Ascending aorta (tissue), 2 donors: ENCODE data around the gene PIR. TPM values are rescaled to one million over a fixed set of nuclear protein-coding genes. Genes with fewer than 3 reads are reported as not detected.

ENCODE experiments used
- DNase-seq, 2 donors: peaks; one replicate each; pipeline ENCODE4 v3.0.0-alpha.2; 2019; ENCODE audit warnings: low spot score in 2 of 2
- H3K27ac ChIP-seq, 2 donors: fragments of 200-600 bp; sonication (generic); one replicate each; pipeline ENCODE4 v1.5.1; 2016 to 2017; ENCODE audit warnings: mild to moderate bottlenecking in 1 of 2
- H3K27me3 ChIP-seq: fragments of 200-600 bp; sonication (generic); one replicate; pipeline ENCODE4 v1.5.1; 2017
- H3K36me3 ChIP-seq, 2 donors: fragments of 200-600 bp; sonication (generic); one replicate each; pipeline ENCODE4 v1.5.1; 2016
- H3K4me1 ChIP-seq, 2 donors: fragments of 200-600 bp; sonication (generic); one replicate each; pipeline ENCODE4 v1.5.1; 2016 to 2017; ENCODE audit warnings: mild to moderate bottlenecking in 1 of 2
- H3K4me3 ChIP-seq, 2 donors: fragments of 200-600 bp; sonication (generic); one replicate each; pipeline ENCODE4 v1.5.1; 2016 to 2017; ENCODE audit warnings: mild to moderate bottlenecking in 1 of 2
- H3K9me3 ChIP-seq, 2 donors: fragments of 200-600 bp; sonication (generic); one replicate each; pipeline ENCODE4 v1.5.1; 2016
- CTCF ChIP-seq, 3 experiments: fragments of 200-600 bp in 2 of 3; fragments of 450-650 bp in 1 of 3; sonication (generic) in 2 of 3; IDR thresholded peaks; one replicate each; pipeline ENCODE4 v1.5.1; 2016 to 2019; ENCODE audit warnings: antibody characterized with exemption in 3 of 3, mild to moderate bottlenecking in 1 of 3, moderate library complexity in 1 of 3
- intact Hi-C: fragments of 100-400 bp; cut with DNase I; formaldehyde crosslinking; loops from one replicate; pipeline ENCODE4 v1.15.1; 2023
- total RNA-seq: library from RNA; depleted of rRNA; stranded (reverse); fragments of >200 nt; gene quantifications from one replicate; pipeline ENCODE4 v1.1.0, GENCODE V29; 2016

PIR gene
- total RNA-seq, 1 donor from 2014 or later = 14.6 TPM

- Histone ChIP-seq H3K9me3 (no peaks in the 10 kb centered on the region), H3K36me3 (no peaks in the 10 kb centered on the region), H3K27me3 (no peaks in the 10 kb centered on the region), H3K4me1 (no peaks in the 10 kb centered on the region), H3K27ac (no peak overlapping the region), H3K4me3 (no peak overlapping the region)
- intact Hi-C loops = no loop called here
- no peak for DNase-seq
- no peak for TF ChIP-seq CTCF (IDR thresholded peaks at IDR 0.05)
These were observed 97.3 kb downstream of the PIR start for GRCh38 chrX:15395789-15396188.

- H3K9me3 ChIP-seq = no peaks in the 10 kb centered on the region
- no peak for DNase-seq
- no peak for TF ChIP-seq CTCF (IDR thresholded peaks at IDR 0.05)
- H3K27ac ChIP-seq = no peak overlapping the region
- intact Hi-C loops = no loop called here
- H3K27me3 ChIP-seq = no peaks in the 10 kb centered on the region
- no peaks in the 10 kb centered on the region for H3K4me1 ChIP-seq
- H3K36me3 ChIP-seq = no peaks in the 10 kb centered on the region
- no peak overlapping the region for H3K4me3 ChIP-seq
These were observed 101.3 kb downstream of the PIR start for GRCh38 chrX:15391850-15392249.

- DNase-seq = no peak
- Histone ChIP-seq H3K9me3 (no peaks in the 10 kb centered on the region), H3K4me1 (no peaks in the 10 kb centered on the region), H3K36me3 (no peaks in the 10 kb centered on the region), H3K4me3 (no peak within 1 kb of the TSS), H3K27ac (no peak within 1 kb of the TSS), H3K27me3 (no peaks in the 10 kb centered on the region)
- TF ChIP-seq CTCF (IDR thresholded peaks at IDR 0.05) = no peak
- intact Hi-C loops = no loop called here
These were observed 108.8 kb downstream of the PIR start, which contains the start of gene VEGFD for GRCh38 chrX:15384304-15384703. Gene VEGFD (minus strand): TSS chrX:15384413. CDS start chrX:15383946, 467 bp downstream.

GRCh38 chrX:15382813-15383212 lies 110.3 kb downstream of the PIR start:
- no peaks in the 10 kb centered on the region for H3K9me3 ChIP-seq
- no peak overlapping the region for H3K4me3 ChIP-seq
- no peaks in the 10 kb centered on the region for H3K27me3 ChIP-seq

GRCh38 chrX:15376956-15377355 lies 116.2 kb downstream of the PIR start:
- no peaks in the 10 kb centered on the region for H3K36me3 ChIP-seq
- no peak for DNase-seq
- TF ChIP-seq CTCF (IDR thresholded peaks at IDR 0.05) = no peak
- H3K9me3 ChIP-seq = no peaks in the 10 kb centered on the region
- H3K27me3 ChIP-seq = no peaks in the 10 kb centered on the region
- no peak overlapping the region for H3K27ac ChIP-seq
- intact Hi-C loops = no loop called here
- H3K4me3 ChIP-seq = no peak overlapping the region
- H3K4me1 ChIP-seq = no peaks in the 10 kb centered on the region

More at GRCh38 chrX:15382813-15383212, 110.3 kb downstream of the PIR start:
- no peaks in the 10 kb centered on the region for H3K36me3 ChIP-seq
- no peak for DNase-seq
- intact Hi-C loops = no loop called here
- no peak for TF ChIP-seq CTCF (IDR thresholded peaks at IDR 0.05)
- no peaks in the 10 kb centered on the region for H3K4me1 ChIP-seq
- H3K27ac ChIP-seq = no peak overlapping the region

GRCh38 chrX:15373976-15374375 lies 119.2 kb downstream of the PIR start:
- Histone ChIP-seq H3K4me1 (no peaks in the 10 kb centered on the region), H3K27ac (no peak overlapping the region), H3K4me3 (no peak overlapping the region), H3K27me3 (no peaks in the 10 kb centered on the region), H3K36me3 (no peaks in the 10 kb centered on the region), H3K9me3 (no peaks in the 10 kb centered on the region)
- intact Hi-C loops = no loop called here
- TF ChIP-seq CTCF (IDR thresholded peaks at IDR 0.05) = no peak
- DNase-seq = no peak
